Astrocyte of the spinal cord (primary cell): ENCODE data around the gene GRM7.

Source experiments
- DNase-seq: peaks from one replicate; pipeline ENCODE4 v3.0.0; 2011; ENCODE audit warnings: low read depth, low spot score
- H3K4me3 ChIP-seq: 2 replicates; pipeline ENCODE4 v1.5.1; 2011; ENCODE audit warnings: low read depth, mild to moderate bottlenecking, low read length, moderate library complexity
- CTCF ChIP-seq: IDR thresholded peaks from 2 replicates; pipeline ENCODE4 v1.5.1; 2012; ENCODE audit warnings: low read depth, mild to moderate bottlenecking, low read length, inconsistent platforms
- in situ Hi-C: cut with HindIII; loops from 2 replicates; pipeline ENCODE4 v1.10.0; 2017; ENCODE audit warnings: low sequenced_read_pairs

Gene GRM7

GRCh38 chr3:7632305-7632704 lies 771.4 kb downstream of the GRM7 start:
- DNase-seq = no peak
- no peak for TF ChIP-seq CTCF
- no peak overlapping the region for H3K4me3 ChIP-seq
- in situ Hi-C loops = no loop called here

GRCh38 chr3:7637694-7638093 lies 776.8 kb downstream of the GRM7 start:
- in situ Hi-C loops = no loop called here
- DNase-seq = no peak
- TF ChIP-seq CTCF = no peak
- no peak overlapping the region for H3K4me3 ChIP-seq

GRCh38 chr3:7638103-7638502 lies 777.2 kb downstream of the GRM7 start:
- TF ChIP-seq CTCF = no peak
- in situ Hi-C loops = no loop called here
- no peak overlapping the region for H3K4me3 ChIP-seq
- no peak for DNase-seq

GRCh38 chr3:7640787-7641186 lies 779.9 kb downstream of the GRM7 start:
- H3K4me3 ChIP-seq = no peak overlapping the region
- no peak for TF ChIP-seq CTCF
- DNase-seq = no peak
- in situ Hi-C loops = no loop called here

GRCh38 chr3:7646851-7647250 lies 785.9 kb downstream of the GRM7 start:
- no peak for DNase-seq
- in situ Hi-C loops = no loop called here
- no peak for TF ChIP-seq CTCF
- H3K4me3 ChIP-seq = no peak overlapping the region

- no peak for DNase-seq
- H3K4me3 ChIP-seq = no peak overlapping the region
- no peak for TF ChIP-seq CTCF
- in situ Hi-C loops = no loop called here
Measured at GRCh38 chr3:7650466-7650865, 789.6 kb downstream of the GRM7 start.

GRCh38 chr3:7651274-7651673 lies 790.4 kb downstream of the GRM7 start:
- TF ChIP-seq CTCF = no peak
- in situ Hi-C loops = no loop called here
- H3K4me3 ChIP-seq = no peak overlapping the region
- no peak for DNase-seq
